DOHH2 (cell line): ENCODE data around the gene SLIT1.

ENCODE experiments used
- EZH2phosphoT487 ChIP-seq: fragments of 200-600 bp; sonication (generic); IDR thresholded peaks from 2 replicates; pipeline ENCODE4 v1.6.1; 2017; ENCODE audit warnings: borderline replicate concordance, mild to moderate bottlenecking, antibody characterized with exemption, low read length, moderate library complexity, mixed read lengths
- TF ChIP-seq, protein P1 (sequence below): fragments of 200-600 bp; sonication (generic); IDR thresholded peaks from one replicate; pipeline ENCODE4 v1.5.1; 2014; ENCODE audit warnings: antibody characterized with exemption, mild to moderate bottlenecking, low read depth, low read length; ENCODE audit not compliant: poor library complexity, severe bottlenecking

DNA sequence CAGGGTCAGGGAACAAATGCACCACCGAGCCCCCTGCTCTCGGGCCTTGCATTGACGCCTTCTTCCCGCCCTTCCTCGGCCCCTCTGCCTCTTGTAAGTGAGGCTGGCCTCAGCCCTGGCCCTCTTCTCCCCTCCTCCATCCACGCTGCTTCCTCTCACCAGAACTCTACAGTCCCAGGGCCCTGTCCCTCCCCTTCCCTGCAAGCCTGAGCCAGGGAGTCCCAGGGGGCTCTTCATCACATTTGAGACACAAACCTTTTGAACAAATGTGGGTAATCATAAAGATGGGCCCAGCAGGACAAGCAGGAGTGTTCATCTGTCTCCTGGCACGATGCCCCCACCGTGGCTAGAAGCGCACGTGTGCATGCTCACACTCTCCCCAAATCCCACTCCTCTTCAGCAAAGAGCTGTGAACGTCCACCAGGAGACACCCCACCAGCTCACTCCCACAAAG lies 57.7 kb downstream of the SLIT1 start:
- TF ChIP-seq, protein P1, sequence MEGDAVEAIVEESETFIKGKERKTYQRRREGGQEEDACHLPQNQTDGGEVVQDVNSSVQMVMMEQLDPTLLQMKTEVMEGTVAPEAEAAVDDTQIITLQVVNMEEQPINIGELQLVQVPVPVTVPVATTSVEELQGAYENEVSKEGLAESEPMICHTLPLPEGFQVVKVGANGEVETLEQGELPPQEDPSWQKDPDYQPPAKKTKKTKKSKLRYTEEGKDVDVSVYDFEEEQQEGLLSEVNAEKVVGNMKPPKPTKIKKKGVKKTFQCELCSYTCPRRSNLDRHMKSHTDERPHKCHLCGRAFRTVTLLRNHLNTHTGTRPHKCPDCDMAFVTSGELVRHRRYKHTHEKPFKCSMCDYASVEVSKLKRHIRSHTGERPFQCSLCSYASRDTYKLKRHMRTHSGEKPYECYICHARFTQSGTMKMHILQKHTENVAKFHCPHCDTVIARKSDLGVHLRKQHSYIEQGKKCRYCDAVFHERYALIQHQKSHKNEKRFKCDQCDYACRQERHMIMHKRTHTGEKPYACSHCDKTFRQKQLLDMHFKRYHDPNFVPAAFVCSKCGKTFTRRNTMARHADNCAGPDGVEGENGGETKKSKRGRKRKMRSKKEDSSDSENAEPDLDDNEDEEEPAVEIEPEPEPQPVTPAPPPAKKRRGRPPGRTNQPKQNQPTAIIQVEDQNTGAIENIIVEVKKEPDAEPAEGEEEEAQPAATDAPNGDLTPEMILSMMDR, result no peak
- TF ChIP-seq EZH2phosphoT487, result no peak
